CD4-positive, CD25-positive, alpha-beta regulatory T cell (primary cell): Measurements from ENCODE around the gene IDUA. TPM values are rescaled to one million over a fixed set of nuclear protein-coding genes. Genes with fewer than 3 reads are reported as not detected.
A peak's percentile ranks its signal among the peaks of the same experiment; 100 is the strongest.

Experiments used
- ATAC-seq, 2 donors: fragments of 150-1000 bp; cut with Tn5 transposase; one replicate each; pipeline ENCODE4 v1.10.0; 2021; ENCODE audit warnings: low read depth in 2 of 2, moderate number of reproducible peaks in 2 of 2, moderate library complexity in 1 of 2
- DNase-seq, 3 donors: peaks; one replicate each; pipeline versions ENCODE4 v3.0.0 to v3.0.0-alpha.2; 2012 to 2022; ENCODE audit warnings: mixed read lengths in 1 of 3
- H3K27ac ChIP-seq: one replicate; pipeline ENCODE4 v1.7.0; 2013; ENCODE audit warnings: mild to moderate bottlenecking, low read length; ENCODE audit not compliant: insufficient read depth, poor library complexity, severe bottlenecking
- H3K27me3 ChIP-seq: one replicate; pipeline ENCODE4 v1.7.0; 2013; ENCODE audit warnings: low read length; ENCODE audit not compliant: control insufficient read depth, insufficient read depth
- H3K36me3 ChIP-seq: one replicate; pipeline ENCODE4 v1.7.0; 2013; ENCODE audit warnings: mild to moderate bottlenecking, low read length, moderate library complexity; ENCODE audit not compliant: control insufficient read depth, insufficient read depth
- H3K4me1 ChIP-seq: 2 replicates; pipeline ENCODE4 v1.7.0; 2013; ENCODE audit warnings: mild to moderate bottlenecking, low read length; ENCODE audit not compliant: insufficient read depth, control insufficient read depth, poor library complexity, severe bottlenecking
- H3K4me3 ChIP-seq: one replicate; pipeline ENCODE4 v1.7.0; 2013; ENCODE audit warnings: low read depth, mild to moderate bottlenecking, low read length, moderate library complexity
- H3K9me3 ChIP-seq, 2 experiments: 1 replicate in 1 of 2; 2 replicates in 1 of 2; pipeline ENCODE4 v1.7.0; 2013; ENCODE audit warnings: low read length in 2 of 2, mild to moderate bottlenecking in 1 of 2, moderate library complexity in 1 of 2; ENCODE audit not compliant: control insufficient read depth in 2 of 2
- H3K27ac Mint-ChIP-seq, 3 donors: one replicate each; pipeline ENCODE4 v1.8.0; 2020 to 2022; ENCODE audit warnings: mild to moderate bottlenecking in 3 of 3, mixed read lengths in 3 of 3, moderate library complexity in 2 of 3
- H3K27me3 Mint-ChIP-seq: one replicate; pipeline ENCODE4 v1.8.0; 2022; ENCODE audit warnings: mild to moderate bottlenecking, mixed read lengths
- H3K36me3 Mint-ChIP-seq: one replicate; pipeline ENCODE4 v1.8.0; 2020; ENCODE audit warnings: mixed read lengths
- H3K4me1 Mint-ChIP-seq, 4 donors: one replicate each; pipeline ENCODE4 v1.8.0; 2020 to 2022; ENCODE audit warnings: mixed read lengths in 4 of 4, mild to moderate bottlenecking in 1 of 4
- H3K4me3 Mint-ChIP-seq, 4 donors: one replicate each; pipeline ENCODE4 v1.8.0; 2020 to 2022; ENCODE audit warnings: mild to moderate bottlenecking in 4 of 4, mixed read lengths in 4 of 4, moderate library complexity in 3 of 4
- H3K9me3 Mint-ChIP-seq, 7 donors: one replicate each; pipeline ENCODE4 v1.8.0; 2020 to 2022; ENCODE audit warnings: mixed read lengths in 7 of 7, mild to moderate bottlenecking in 3 of 7, moderate library complexity in 2 of 7
- polyA plus RNA-seq, 4 donors: library from polyadenylated mRNA; unstranded; fragments of 300-500 nt; fragmentation: Illumina TruSeq; gene quantifications; one replicate each; pipeline ENCODE4 v1.2.3, GENCODE V29; 2021
- total RNA-seq: library from RNA; stranded (reverse); gene quantifications from one replicate; pipeline ENCODE4 v1.2.3, GENCODE V29; 2022

IDUA gene
- total and polyA plus RNA-seq, 5 donors from 2014 or later: 7.5 to 55.5 (median 8.9) TPM

- H3K27ac ChIP-seq: no peak overlapping the region
- no peak for ATAC-seq
- no peaks in the 10 kb centered on the region for H3K9me3 ChIP-seq
- peaks cover 27% of the 10 kb centered on the region for H3K27me3 Mint-ChIP-seq
- H3K27ac Mint-ChIP-seq: no peak overlapping the region
- H3K4me1 Mint-ChIP-seq: peaks cover 0 to 2% (median under 1%) of the 10 kb centered on the region in 4 donors
- DNase-seq: no peak
- H3K36me3 ChIP-seq: no peaks in the 10 kb centered on the region
- peaks cover 4% of the 10 kb centered on the region for H3K36me3 Mint-ChIP-seq
- H3K4me3 ChIP-seq: no peak overlapping the region
- H3K4me1 ChIP-seq: no peaks in the 10 kb centered on the region
- H3K4me3 Mint-ChIP-seq: peak overlapping the region in 1 of 4 donors; percentile 62
- H3K27me3 ChIP-seq: no peaks in the 10 kb centered on the region
- H3K9me3 Mint-ChIP-seq: peaks cover 0 to 3% (median 0%) of the 10 kb centered on the region in 7 donors
Observed at GRCh38 chr4:1047976-1048772, 61.3 kb downstream of the IDUA start.

GRCh38 chr4:1048773-1049590 lies 62.1 kb downstream of the IDUA start:
- ATAC-seq (peak in 1 of 2 donors; percentile 11), DNase-seq (no peak)
- H3K9me3 ChIP-seq: no peaks in the 10 kb centered on the region
- Mint-ChIP-seq H3K4me3 (peak overlapping the region in 1 of 4 donors; percentile 62), H3K27me3 (peaks cover 27% of the 10 kb centered on the region), H3K9me3 (peaks cover 0 to 3% (median 0%) of the 10 kb centered on the region in 7 donors), H3K4me1 (peaks cover 0 to 2% (median 0%) of the 10 kb centered on the region in 4 donors), H3K27ac (no peak overlapping the region), H3K36me3 (peaks cover 4% of the 10 kb centered on the region)
- no peaks in the 10 kb centered on the region for H3K27me3 ChIP-seq
- H3K27ac ChIP-seq: no peak overlapping the region
- no peaks in the 10 kb centered on the region for H3K4me1 ChIP-seq
- no peaks in the 10 kb centered on the region for H3K36me3 ChIP-seq
- H3K4me3 ChIP-seq: no peak overlapping the region

DNA sequence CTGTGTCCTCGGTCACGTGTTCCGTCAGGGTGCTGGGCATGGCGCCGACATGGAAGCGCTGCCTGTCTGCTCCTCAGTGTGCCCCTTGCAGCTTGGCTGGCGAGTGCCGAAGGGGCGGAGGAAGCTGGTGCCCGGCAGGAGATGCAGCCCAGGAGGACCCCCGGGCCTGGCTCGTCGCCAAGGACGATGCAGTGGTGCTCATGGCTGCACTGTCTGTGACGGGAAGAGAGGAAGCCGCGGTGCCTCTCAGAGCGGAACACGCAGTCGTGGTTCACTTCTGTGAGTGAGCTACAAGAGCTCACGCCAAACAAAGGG lies 62.7 kb downstream of the IDUA start:
- no peaks in the 10 kb centered on the region for H3K36me3 ChIP-seq
- H3K36me3 Mint-ChIP-seq: peaks cover 4% of the 10 kb centered on the region
- no peaks in the 10 kb centered on the region for H3K9me3 ChIP-seq

DNA sequence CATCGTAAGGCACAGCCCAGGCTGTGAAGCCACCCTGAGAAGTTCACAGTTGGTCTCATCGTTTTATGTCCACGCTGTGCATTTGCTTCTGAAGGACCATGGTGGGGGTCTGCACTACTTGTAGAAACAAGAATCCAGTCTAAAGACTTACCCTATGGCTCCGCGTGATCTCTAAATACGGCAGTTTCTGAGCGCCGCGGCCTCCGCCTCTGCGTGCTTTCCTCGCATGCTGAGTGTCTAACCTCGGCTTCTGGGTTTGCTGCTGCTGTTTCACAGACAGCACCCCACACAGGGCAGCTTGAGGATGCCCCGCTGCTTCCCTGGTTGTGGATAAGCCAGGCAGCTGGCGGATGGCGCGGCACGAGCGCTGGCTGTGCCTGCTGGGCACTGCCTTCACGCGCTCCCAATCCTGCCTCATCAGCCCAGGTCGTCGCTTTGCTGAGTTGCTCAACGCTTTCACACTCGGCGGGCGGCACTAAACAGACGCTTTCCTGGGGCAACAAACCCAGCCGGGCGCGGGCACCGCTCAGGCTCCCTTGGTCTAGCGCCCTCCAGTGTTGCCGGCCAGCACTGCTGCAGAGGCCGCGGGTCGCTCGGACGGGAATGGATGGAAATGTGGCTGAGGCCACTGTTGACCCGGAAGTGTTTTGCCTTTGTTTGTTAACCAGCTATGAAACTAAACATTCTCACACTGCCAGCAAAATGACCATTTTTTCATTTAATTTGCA lies 63.8 kb downstream of the IDUA start:
- Histone ChIP-seq H3K27ac (no peak overlapping the region), H3K36me3 (no peaks in the 10 kb centered on the region), H3K27me3 (no peaks in the 10 kb centered on the region), H3K4me1 (peaks cover 3% of the 10 kb centered on the region), H3K9me3 (no peaks in the 10 kb centered on the region), H3K4me3 (no peak overlapping the region)
- Mint-ChIP-seq H3K4me3 (no peak overlapping the region), H3K36me3 (peaks cover 4% of the 10 kb centered on the region), H3K4me1 (peaks cover 0 to 6% (median 1%) of the 10 kb centered on the region in 4 donors), H3K27ac (no peak overlapping the region), H3K9me3 (peaks cover 0 to 3% (median 0%) of the 10 kb centered on the region in 7 donors), H3K27me3 (peaks cover 23% of the 10 kb centered on the region)
- ATAC-seq (no peak), DNase-seq (no peak)

More for the DNA sequence above, 62.7 kb downstream of the IDUA start:
- DNase-seq: no peak
- H3K27ac Mint-ChIP-seq: no peak overlapping the region
- H3K9me3 Mint-ChIP-seq: peaks cover 0 to 3% (median 0%) of the 10 kb centered on the region in 7 donors
- Histone ChIP-seq H3K27ac (no peak overlapping the region), H3K4me1 (no peaks in the 10 kb centered on the region), H3K27me3 (no peaks in the 10 kb centered on the region), H3K4me3 (no peak overlapping the region)
- ATAC-seq: no peak
- peaks cover 27% of the 10 kb centered on the region for H3K27me3 Mint-ChIP-seq
- H3K4me3 Mint-ChIP-seq: no peak overlapping the region
- H3K4me1 Mint-ChIP-seq: peaks cover 0 to 2% (median 0%) of the 10 kb centered on the region in 4 donors

DNA sequence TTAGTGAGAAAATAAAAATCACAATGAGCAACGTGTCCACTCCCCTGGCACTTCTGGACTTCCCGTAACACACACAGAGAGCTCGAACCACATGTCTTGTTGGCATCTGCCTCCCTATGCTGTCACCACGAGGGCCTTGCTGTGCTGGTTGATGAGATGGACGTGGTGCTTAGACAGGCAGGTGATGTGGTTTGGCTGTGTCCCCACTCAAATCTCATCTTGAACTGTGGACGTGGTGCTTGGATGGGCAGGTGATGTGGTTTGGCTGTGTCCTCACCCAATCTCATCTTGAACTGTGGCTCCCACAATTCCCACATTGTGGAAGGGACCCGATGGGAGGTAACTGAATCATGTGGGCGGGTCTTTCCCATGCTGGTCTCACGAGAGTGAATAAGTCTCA lies 64.6 kb downstream of the IDUA start:
- no peak overlapping the region for H3K27ac Mint-ChIP-seq
- peaks cover 8% of the 10 kb centered on the region for H3K36me3 Mint-ChIP-seq
- Histone ChIP-seq H3K4me3 (no peak overlapping the region), H3K9me3 (no peaks in the 10 kb centered on the region), H3K36me3 (no peaks in the 10 kb centered on the region), H3K27me3 (no peaks in the 10 kb centered on the region), H3K4me1 (peaks cover 10% of the 10 kb centered on the region), H3K27ac (no peak overlapping the region)
- peak overlapping the region in 1 of 4 donors; percentile 77 for H3K4me3 Mint-ChIP-seq
- H3K4me1 Mint-ChIP-seq: peaks cover 0 to 14% (median 8%) of the 10 kb centered on the region in 4 donors
- no peak for ATAC-seq
- H3K27me3 Mint-ChIP-seq: peaks cover 29% of the 10 kb centered on the region
- H3K9me3 Mint-ChIP-seq: peaks cover 0 to 3% (median 0%) of the 10 kb centered on the region in 7 donors
- DNase-seq: no peak

DNA sequence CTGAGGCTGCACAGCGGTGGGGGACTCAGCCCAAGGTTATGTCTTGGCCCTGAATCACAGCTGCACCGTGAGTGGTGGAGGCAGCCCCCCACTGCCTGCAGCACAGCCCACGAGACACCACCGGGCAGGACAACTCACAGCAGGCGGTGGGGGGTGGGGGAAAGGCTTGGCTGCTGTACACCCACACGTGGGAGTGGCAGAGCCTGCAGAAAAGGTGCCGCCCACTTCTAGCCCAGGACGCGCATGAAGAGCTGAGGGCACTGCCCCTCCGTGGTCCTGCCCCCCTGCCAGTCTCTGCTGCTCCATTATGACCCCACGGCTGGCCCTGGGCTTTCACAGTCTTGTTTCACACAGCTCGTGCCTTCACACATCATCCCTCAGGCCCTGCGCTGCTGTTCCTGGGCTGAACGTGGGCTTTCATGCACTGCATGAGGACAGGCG lies 65.4 kb downstream of the IDUA start:
- peaks cover 8% of the 10 kb centered on the region for H3K36me3 Mint-ChIP-seq
- H3K4me1 Mint-ChIP-seq: peaks cover 0 to 11% (median 8%) of the 10 kb centered on the region in 4 donors
- H3K4me1 ChIP-seq: peaks cover 13% of the 10 kb centered on the region
- no peak overlapping the region for H3K27ac ChIP-seq
- DNase-seq (no peak), ATAC-seq (no peak)
- no peaks in the 10 kb centered on the region for H3K27me3 ChIP-seq
- peak overlapping the region in 1 of 4 donors; percentile 3 for H3K4me3 Mint-ChIP-seq
- no peaks in the 10 kb centered on the region for H3K36me3 ChIP-seq
- peak overlapping the region in 1 of 3 donors; percentile 39 for H3K27ac Mint-ChIP-seq
- H3K9me3 Mint-ChIP-seq: peaks cover 0 to 3% (median 0%) of the 10 kb centered on the region in 7 donors
- H3K9me3 ChIP-seq: no peaks in the 10 kb centered on the region
- H3K4me3 ChIP-seq: no peak overlapping the region
- peaks cover 22% of the 10 kb centered on the region for H3K27me3 Mint-ChIP-seq

- peaks cover 0 to 11% (median 8%) of the 10 kb centered on the region in 4 donors for H3K4me1 Mint-ChIP-seq
- no peak for DNase-seq
- H3K27me3 Mint-ChIP-seq: peaks cover 16% of the 10 kb centered on the region
- ATAC-seq: no peak
- peak overlapping the region in 2 of 4 donors; percentile 3 to 49 for H3K4me3 Mint-ChIP-seq
- Histone ChIP-seq H3K9me3 (no peaks in the 10 kb centered on the region), H3K36me3 (no peaks in the 10 kb centered on the region), H3K4me1 (peaks cover 13% of the 10 kb centered on the region), H3K4me3 (no peak overlapping the region), H3K27me3 (no peaks in the 10 kb centered on the region), H3K27ac (no peak overlapping the region)
- H3K36me3 Mint-ChIP-seq: peaks cover 8% of the 10 kb centered on the region
- H3K9me3 Mint-ChIP-seq: peaks cover 0 to 3% (median 0%) of the 10 kb centered on the region in 7 donors
- H3K27ac Mint-ChIP-seq: no peak overlapping the region
Observed at GRCh38 chr4:1053080-1053661, 66.3 kb downstream of the IDUA start.
